Astrocyte of the cerebellum (primary cell): ENCODE measurements around the gene DDR2.
"Not testable (repeated sequence)": the region's sequence is repeated elsewhere in the genome, so short reads cannot be mapped to it uniquely, and the experiment has no call there.

Source experiments
- DNase-seq: peaks from one replicate; pipeline ENCODE4 v3.0.0-alpha.2; 2011; ENCODE audit warnings: low read depth
- H3K4me3 ChIP-seq: 2 replicates; pipeline ENCODE4 v1.5.1; 2011; ENCODE audit warnings: mild to moderate bottlenecking, low read depth, low read length, moderate library complexity
- in situ Hi-C: cut with HindIII; loops from 2 replicates; pipeline ENCODE4 v1.10.0; 2017; ENCODE audit warnings: low sequenced_read_pairs
- TF ChIP-seq, protein P1 (sequence below): IDR thresholded peaks from 2 replicates; pipeline ENCODE4 v1.5.1; 2012; ENCODE audit warnings: low read length, low read depth, moderate library complexity, mild to moderate bottlenecking; ENCODE audit errors: missing control alignments

Gene DDR2

DNA sequence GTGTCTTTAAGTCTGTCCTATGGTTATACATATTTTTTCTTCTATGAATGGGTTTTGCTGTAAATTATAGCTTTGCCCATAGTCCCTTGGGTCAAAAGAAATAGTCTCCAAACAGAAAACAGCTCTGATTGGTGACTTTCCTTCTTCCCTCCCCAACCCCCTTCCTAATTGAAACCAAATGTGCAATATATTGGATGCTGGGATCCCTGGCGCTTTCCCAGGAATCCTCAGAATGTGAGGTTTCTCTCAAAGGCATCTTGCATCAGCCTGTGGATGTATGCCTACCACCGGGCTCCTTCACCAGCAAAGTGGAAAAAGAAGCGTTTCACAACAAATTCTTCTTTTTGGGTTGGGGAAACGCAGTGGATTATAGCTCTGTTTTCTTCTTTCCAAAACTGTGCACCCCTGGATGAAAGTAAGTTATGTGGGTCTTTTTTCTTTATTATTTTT, at the start of gene DDR2:
Gene DDR2 (plus strand): TSS at position 248 of the 450 bp plus-strand sequence. CDS start 86,600 bp downstream, outside the sequence.
- in situ Hi-C loops, result no loop called here
- TF ChIP-seq, protein P1, sequence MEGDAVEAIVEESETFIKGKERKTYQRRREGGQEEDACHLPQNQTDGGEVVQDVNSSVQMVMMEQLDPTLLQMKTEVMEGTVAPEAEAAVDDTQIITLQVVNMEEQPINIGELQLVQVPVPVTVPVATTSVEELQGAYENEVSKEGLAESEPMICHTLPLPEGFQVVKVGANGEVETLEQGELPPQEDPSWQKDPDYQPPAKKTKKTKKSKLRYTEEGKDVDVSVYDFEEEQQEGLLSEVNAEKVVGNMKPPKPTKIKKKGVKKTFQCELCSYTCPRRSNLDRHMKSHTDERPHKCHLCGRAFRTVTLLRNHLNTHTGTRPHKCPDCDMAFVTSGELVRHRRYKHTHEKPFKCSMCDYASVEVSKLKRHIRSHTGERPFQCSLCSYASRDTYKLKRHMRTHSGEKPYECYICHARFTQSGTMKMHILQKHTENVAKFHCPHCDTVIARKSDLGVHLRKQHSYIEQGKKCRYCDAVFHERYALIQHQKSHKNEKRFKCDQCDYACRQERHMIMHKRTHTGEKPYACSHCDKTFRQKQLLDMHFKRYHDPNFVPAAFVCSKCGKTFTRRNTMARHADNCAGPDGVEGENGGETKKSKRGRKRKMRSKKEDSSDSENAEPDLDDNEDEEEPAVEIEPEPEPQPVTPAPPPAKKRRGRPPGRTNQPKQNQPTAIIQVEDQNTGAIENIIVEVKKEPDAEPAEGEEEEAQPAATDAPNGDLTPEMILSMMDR, result no peak
- peak within 1 kb of the TSS; percentile 59 for H3K4me3 ChIP-seq
- peak; percentile 92 for DNase-seq

DNA sequence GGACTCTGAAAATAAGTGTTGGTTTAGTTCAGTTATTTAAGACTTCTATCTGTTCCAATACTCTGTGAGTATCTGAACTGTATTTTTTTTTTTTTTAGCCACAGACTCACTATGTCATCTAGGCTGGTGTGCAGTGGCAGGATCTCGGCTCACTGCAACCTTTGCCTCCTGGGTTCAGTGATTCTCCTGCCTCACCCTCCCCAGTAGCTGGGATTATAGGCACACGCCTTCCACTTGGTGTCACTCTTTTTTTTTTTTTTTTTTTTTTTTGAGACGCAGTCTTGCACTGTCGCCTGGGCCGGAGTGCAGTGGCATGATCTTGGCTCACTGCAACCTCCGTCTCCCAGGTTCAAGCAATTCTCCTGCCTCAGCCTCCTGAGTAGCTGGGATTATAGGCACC, 49.4 kb upstream of the DDR2 start:
- DNase-seq, in situ Hi-C loops, H3K4me3 ChIP-seq: not testable (repeated sequence)

DNA sequence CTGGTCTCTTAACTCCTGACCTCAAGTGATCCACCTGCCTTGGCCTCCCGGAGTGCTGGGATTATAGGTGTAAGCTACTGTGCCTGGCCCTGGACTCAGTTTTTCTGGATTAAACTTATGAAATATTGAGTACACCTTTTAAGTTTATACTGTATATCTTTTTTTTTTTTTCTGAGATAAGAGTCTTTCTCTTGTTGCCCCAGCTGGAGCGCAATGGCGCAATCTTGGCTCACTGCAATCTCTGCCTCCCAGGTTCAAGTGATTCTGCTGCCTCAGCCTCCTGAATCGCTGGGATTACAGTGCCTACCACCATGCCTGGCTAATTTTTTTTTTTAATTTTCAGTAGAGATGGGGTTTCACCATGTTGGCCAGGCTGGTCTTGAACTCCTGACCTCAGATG, 47.2 kb upstream of the DDR2 start:
- in situ Hi-C loops, DNase-seq, H3K4me3 ChIP-seq: not testable (repeated sequence)

DNA sequence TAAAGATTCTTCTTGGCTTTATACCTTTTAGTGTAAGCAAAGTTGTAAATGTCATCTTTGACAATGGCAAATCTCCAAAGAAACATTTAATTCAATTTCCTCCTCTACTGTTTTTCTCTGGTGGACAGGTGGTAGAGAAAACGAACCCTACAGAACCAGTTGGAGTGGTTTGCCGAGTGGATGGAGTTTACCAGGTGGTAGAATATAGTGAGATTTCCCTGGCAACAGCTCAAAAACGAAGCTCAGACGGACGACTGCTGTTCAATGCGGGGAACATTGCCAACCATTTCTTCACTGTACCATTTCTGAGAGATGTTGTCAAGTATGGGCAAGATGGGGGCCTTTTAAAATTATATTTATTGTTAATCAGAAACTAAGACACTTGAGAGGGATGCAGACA, 44.9 kb upstream of the DDR2 start:
- no peak for DNase-seq
- TF ChIP-seq, protein P1, result no peak
- no peak overlapping the region for H3K4me3 ChIP-seq
- in situ Hi-C loops, result no loop called here

DNA sequence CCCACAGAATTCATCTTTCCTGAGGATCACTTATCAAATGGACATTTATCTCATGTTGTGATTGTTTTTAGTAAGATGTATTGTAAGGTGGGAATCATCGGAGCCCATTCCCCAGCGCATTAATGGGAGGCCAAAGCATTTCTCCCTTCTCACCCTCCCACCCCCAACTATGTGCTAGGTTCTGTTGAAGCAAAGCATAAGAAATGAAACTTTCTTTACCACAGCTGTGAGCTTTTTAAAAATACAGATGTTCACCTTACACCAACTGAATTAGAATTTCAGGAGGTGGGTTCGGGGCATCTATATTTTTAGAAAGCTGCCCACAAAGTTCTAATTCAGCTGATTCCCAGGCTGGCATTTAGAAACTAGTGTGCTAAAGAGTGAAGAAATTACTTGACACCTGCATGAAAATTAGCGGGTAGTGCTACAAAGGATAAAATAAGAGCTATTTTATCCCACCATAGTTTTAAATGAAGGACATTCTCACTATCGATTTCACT, 44.5 kb upstream of the DDR2 start:
- in situ Hi-C loops, result no loop called here
- TF ChIP-seq, protein P1, result no peak
- no peak for DNase-seq
- no peak overlapping the region for H3K4me3 ChIP-seq

DNA sequence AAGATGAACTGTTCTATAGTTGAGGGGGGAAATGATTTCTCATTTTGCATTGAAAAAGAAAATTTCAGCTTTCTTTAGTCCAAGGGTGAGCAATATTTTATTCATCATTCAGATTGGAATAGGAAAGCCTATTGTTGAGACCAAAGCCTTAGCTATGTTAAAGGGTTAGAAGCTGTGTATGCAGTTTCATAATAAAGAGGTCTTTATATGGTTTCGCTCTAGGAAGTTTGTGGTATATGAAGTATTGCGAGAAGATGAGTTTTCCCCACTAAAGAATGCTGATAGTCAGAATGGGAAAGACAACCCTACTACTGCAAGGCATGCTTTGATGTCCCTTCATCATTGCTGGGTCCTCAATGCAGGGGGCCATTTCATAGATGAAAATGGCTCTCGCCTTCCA, 42.2 kb upstream of the DDR2 start:
- TF ChIP-seq, protein P1, result no peak
- in situ Hi-C loops, result no loop called here
- no peak for DNase-seq
- no peak overlapping the region for H3K4me3 ChIP-seq

DNA sequence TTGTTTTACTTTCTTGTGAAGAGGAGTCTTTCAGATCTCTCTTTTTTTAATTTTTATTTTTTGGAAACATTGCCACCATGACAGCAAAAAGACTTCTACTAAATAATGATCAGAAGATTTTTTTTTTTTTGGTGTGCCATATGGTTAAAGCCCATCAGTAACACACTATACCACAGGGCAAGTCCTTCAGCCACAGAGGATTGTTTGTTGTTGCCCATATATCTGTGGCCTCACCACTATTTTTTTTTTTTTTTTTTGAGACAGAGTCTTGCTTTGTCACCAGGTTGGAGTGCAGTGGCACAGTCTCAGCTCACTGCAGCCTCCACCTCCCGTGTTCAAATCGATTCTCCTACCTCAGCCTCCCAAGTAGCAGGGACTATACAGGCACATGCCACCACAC, 41.6 kb upstream of the DDR2 start:
- DNase-seq, result no peak
- in situ Hi-C loops, result no loop called here
- TF ChIP-seq, protein P1, result no peak
- H3K4me3 ChIP-seq, result no peak overlapping the region
